Thymus (tissue), 11 donors: ENCODE measurements around the gene FAM83E. TPM values are rescaled to one million over a fixed set of nuclear protein-coding genes. Genes with fewer than 3 reads are reported as not detected.
"Not testable (repeated sequence)": the region's sequence is repeated elsewhere in the genome, so short reads cannot be mapped to it uniquely, and the experiment has no call there.

Experiments used
- DNase-seq, 9 donors: peaks; one replicate each; pipeline ENCODE4 v3.0.0-alpha.2; 2013; ENCODE audit warnings: low spot score in 9 of 9, low read depth in 6 of 9, missing footprints in 1 of 9
- H3K27ac ChIP-seq, 2 donors: one replicate each; pipeline ENCODE4 v1.5.1; 2013; ENCODE audit warnings: control low read depth in 1 of 2, low read depth in 1 of 2, low read length in 1 of 2, mild to moderate bottlenecking in 1 of 2, moderate library complexity in 1 of 2
- H3K27me3 ChIP-seq, 2 donors: one replicate each; pipeline ENCODE4 v1.5.1; 2013; ENCODE audit warnings: low read length in 1 of 2; ENCODE audit not compliant: control insufficient read depth in 2 of 2, insufficient read depth in 1 of 2
- H3K36me3 ChIP-seq, 2 donors: one replicate each; pipeline ENCODE4 v1.5.1; 2013; ENCODE audit warnings: low read length in 1 of 2, mild to moderate bottlenecking in 1 of 2, moderate library complexity in 1 of 2; ENCODE audit not compliant: control insufficient read depth in 2 of 2, insufficient read depth in 2 of 2
- H3K4me1 ChIP-seq, 2 donors: one replicate each; pipeline ENCODE4 v1.5.1; 2013; ENCODE audit warnings: low read length in 2 of 2; ENCODE audit not compliant: control insufficient read depth in 2 of 2, insufficient read depth in 2 of 2
- H3K4me3 ChIP-seq, 2 donors: one replicate each; pipeline ENCODE4 v1.5.1; 2013; ENCODE audit warnings: low read length in 2 of 2, control low read depth in 1 of 2, mild to moderate bottlenecking in 1 of 2
- H3K9me3 ChIP-seq, 2 donors: one replicate each; pipeline ENCODE4 v1.5.1; 2013; ENCODE audit warnings: low read length in 1 of 2, mild to moderate bottlenecking in 1 of 2; ENCODE audit not compliant: control insufficient read depth in 2 of 2, insufficient read depth in 1 of 2
- WGBS: extraction: QIAGEN DNeasy Blood & Tissue Kit; methylation state at CpG from one replicate; pipeline ENCODE4 v1.1.7; 2013; 5-methylcytosine and 5-hydroxymethylcytosine counted together
- polyA plus RNA-seq: library from polyadenylated mRNA; stranded (reverse); fragments of 200-250 nt; gene quantifications from one replicate; pipeline ENCODE4 v1.2.3, GENCODE V29; 2013
- total RNA-seq: library from RNA; stranded (reverse); fragments of 120-200 nt; gene quantifications from one replicate; pipeline ENCODE4 v1.2.4, GENCODE V29; 2013
- donor health status: healthy.

The FAM83E gene
- total and polyA plus RNA-seq, 2 donors: 0.33 to 2.2 TPM

GRCh38 chr19:48577908-48578307, 37.0 kb downstream of the FAM83E start:
- not testable (repeated sequence) for DNase-seq, H3K4me3 ChIP-seq, H3K27ac ChIP-seq, H3K36me3 ChIP-seq, H3K9me3 ChIP-seq, H3K27me3 ChIP-seq, H3K4me1 ChIP-seq
- WGBS: 87% methylated on average over 7 of the region's 7 CpGs

GRCh38 chr19:48575931-48576622, 38.8 kb downstream of the FAM83E start:
- Histone ChIP-seq H3K27ac (no peak overlapping the region), H3K4me3 (no peak overlapping the region), H3K36me3 (no peaks in the 10 kb centered on the region), H3K27me3 (peaks cover 0 to 3% of the 10 kb centered on the region in 2 donors), H3K9me3 (no peaks in the 10 kb centered on the region), H3K4me1 (no peaks in the 10 kb centered on the region)
- DNase-seq: no peak
- WGBS: 86% methylated on average over 23 of the region's 23 CpGs

- Histone ChIP-seq H3K27ac (no peak overlapping the region), H3K27me3 (peaks cover 0 to 15% of the 10 kb centered on the region in 2 donors), H3K36me3 (no peaks in the 10 kb centered on the region), H3K9me3 (no peaks in the 10 kb centered on the region), H3K4me1 (no peaks in the 10 kb centered on the region), H3K4me3 (no peak overlapping the region)
- WGBS: 85% methylated on average over 12 of the region's 12 CpGs
- no peak for DNase-seq
These were observed 41.7 kb downstream of the FAM83E start for GRCh38 chr19:48573163-48573505.

- Histone ChIP-seq H3K27ac (no peak overlapping the region), H3K9me3 (no peaks in the 10 kb centered on the region), H3K27me3 (peaks cover 3 to 22% of the 10 kb centered on the region in 2 donors), H3K4me1 (no peaks in the 10 kb centered on the region), H3K4me3 (no peak overlapping the region), H3K36me3 (no peaks in the 10 kb centered on the region)
- WGBS: 77% methylated on average over 5 of the region's 5 CpGs
- no peak for DNase-seq
These were observed 43.3 kb downstream of the FAM83E start for GRCh38 chr19:48571378-48572162.

- H3K36me3 ChIP-seq: no peaks in the 10 kb centered on the region
- peaks cover 3 to 22% of the 10 kb centered on the region in 2 donors for H3K27me3 ChIP-seq
- H3K4me1 ChIP-seq: no peaks in the 10 kb centered on the region
- no peak overlapping the region for H3K27ac ChIP-seq
- WGBS: 73% methylated on average over 11 of the region's 11 CpGs
- H3K4me3 ChIP-seq: no peak overlapping the region
- no peak for DNase-seq
- H3K9me3 ChIP-seq: no peaks in the 10 kb centered on the region
These were observed 45.1 kb downstream of the FAM83E start for GRCh38 chr19:48569814-48570213.

GRCh38 chr19:48568345-48568886, 46.5 kb downstream of the FAM83E start:
- WGBS: 12% methylated on average over 19 of the region's 19 CpGs

GRCh38 chr19:48565090-48565489, 49.8 kb downstream of the FAM83E start:
- Histone ChIP-seq H3K36me3 (no peaks in the 10 kb centered on the region), H3K9me3 (no peaks in the 10 kb centered on the region), H3K4me3 (no peak overlapping the region), H3K4me1 (no peaks in the 10 kb centered on the region), H3K27me3 (peaks cover 3 to 22% of the 10 kb centered on the region in 2 donors), H3K27ac (no peak overlapping the region)
- DNase-seq: no peak
- 95% methylated on average over 7 of the region's 7 CpGs for whole genome bisulfite sequencing

More at GRCh38 chr19:48568345-48568886, 46.5 kb downstream of the FAM83E start:
- H3K4me3 ChIP-seq: no peak overlapping the region
- H3K36me3 ChIP-seq: no peaks in the 10 kb centered on the region
- no peak overlapping the region for H3K27ac ChIP-seq
- DNase-seq: no peak
- H3K27me3 ChIP-seq: peaks cover 3 to 22% of the 10 kb centered on the region in 2 donors
- no peaks in the 10 kb centered on the region for H3K4me1 ChIP-seq
- H3K9me3 ChIP-seq: no peaks in the 10 kb centered on the region
